A549 (cell line): ENCODE results near the gene ERMN. TPM values are rescaled to one million over a fixed set of nuclear protein-coding genes. Genes with fewer than 3 reads are reported as not detected.

Experiments used
- ATAC-seq, 2 experiments: fragments of 200-7000 bp in 1 of 2; fragments of >200 bp in 1 of 2; cut with Nextera tagmentation in 1 of 2; cut with Tn5 transposase in 1 of 2; 3 replicates each; pipeline versions ENCODE4 v1.8.0 to v1.9.1; 2018 to 2020; ENCODE audit warnings: mild to moderate bottlenecking in 1 of 2, moderate library complexity in 1 of 2
- CTCF ChIA-PET: fragments of 300-600 bp; sonication (Branson Sonifier 250); formaldehyde crosslinking; extraction: SDS; loops from one replicate; lab custom pipeline; 2021; ENCODE audit warnings: antibody characterized with exemption, inconsistent platforms; lab: Yijun Ruan, JAX
- POLR2A ChIA-PET: fragments of 350-600 bp; formaldehyde crosslinking; extraction: SDS; loops from one replicate; lab custom pipeline; 2021; ENCODE audit warnings: antibody characterized with exemption, inconsistent platforms; lab: Yijun Ruan, JAX
- DNase-seq, 2 experiments: peaks; one replicate each; pipeline versions ENCODE4 v3.0.0 to v3.0.0-alpha.2; 2011 to 2016; ENCODE audit warnings: low read depth in 1 of 2, low spot score in 1 of 2
- FAIRE-seq: peaks from 2 replicates; lab custom pipeline; 2011; peaks lifted over from hg19 to GRCh38; lab: Jason Lieb, UNC
- H3K27ac ChIP-seq, 2 experiments: fragments of >200 bp; sonication (Bioruptor Twin); formaldehyde crosslinking; 3 replicates each; pipeline ENCODE4 v1.5.1; 2016 to 2017
- H3K4me1 ChIP-seq: fragments of >200 bp; sonication (Bioruptor Twin); formaldehyde crosslinking; 3 replicates; pipeline ENCODE4 v1.6.1; 2016
- H3K4me2 ChIP-seq: fragments of >200 bp; sonication (Bioruptor Twin); formaldehyde crosslinking; 3 replicates; pipeline ENCODE4 v1.6.1; 2016
- H3K4me3 ChIP-seq: fragments of >200 bp; sonication (Bioruptor Twin); formaldehyde crosslinking; 3 replicates; pipeline ENCODE4 v1.5.1; 2016
- H3K9me3 ChIP-seq: fragments of >200 bp; sonication (Bioruptor Twin); formaldehyde crosslinking; 3 replicates; pipeline ENCODE4 v1.6.1; 2016
- CBX8 ChIP-seq: fragments of 200-600 bp; sonication (generic); IDR thresholded peaks from 2 replicates; pipeline ENCODE4 v1.6.1; 2016
- CEBPB ChIP-seq, 2 experiments: fragments of >200 bp in 1 of 2; sonication (Bioruptor Twin) in 1 of 2; formaldehyde crosslinking in 1 of 2; IDR thresholded peaks; 2 replicates each; pipeline ENCODE4 v1.6.1; 2012 to 2016
- CHD4 ChIP-seq: fragments of 200-600 bp; sonication (generic); IDR thresholded peaks from 2 replicates; pipeline ENCODE4 v1.6.1; 2016; ENCODE audit warnings: antibody characterized with exemption, mild to moderate bottlenecking, borderline replicate concordance
- ELK1 ChIP-seq: fragments of 150-350 bp; IDR thresholded peaks from 2 replicates; pipeline ENCODE4 v1.6.1; 2014; ENCODE audit warnings: low read depth, mild to moderate bottlenecking, low read length
- EP300 ChIP-seq, 2 experiments: fragments of >200 bp; sonication (Bioruptor Twin); formaldehyde crosslinking; IDR thresholded peaks; 2 replicates in 1 of 2; 3 replicates in 1 of 2; pipeline ENCODE4 v1.6.1; 2016 to 2017
- FOSL2 ChIP-seq, 2 experiments: fragments of 450-650 bp in 1 of 2; fragments of >200 bp in 1 of 2; sonication (Bioruptor Twin) in 1 of 2; formaldehyde crosslinking; IDR thresholded peaks; 2 replicates each; pipeline versions ENCODE4 v1.5.0 to v1.6.1; 2016 to 2020; ENCODE audit warnings: mild to moderate bottlenecking in 1 of 2, moderate library complexity in 1 of 2
- FOXS1 ChIP-seq: fragments of 250-450 bp; sonication (Bioruptor Pico); IDR thresholded peaks from 2 replicates; pipeline ENCODE4 v1.5.0; 2020; ENCODE audit warnings: mild to moderate bottlenecking, moderate library complexity
- HOXB13 ChIP-seq: fragments of 250-450 bp; sonication (Bioruptor Pico); IDR thresholded peaks from 2 replicates; pipeline ENCODE4 v1.5.0; 2020; ENCODE audit warnings: low read depth, mild to moderate bottlenecking, moderate library complexity
- JUN ChIP-seq, 2 experiments: fragments of >200 bp; sonication (Bioruptor Twin); formaldehyde crosslinking; IDR thresholded peaks; 2 replicates in 1 of 2; 3 replicates in 1 of 2; pipeline ENCODE4 v1.6.1; 2016 to 2017
- KDM5A ChIP-seq: fragments of 200-600 bp; sonication (generic); IDR thresholded peaks from 2 replicates; pipeline ENCODE4 v1.6.1; 2016; ENCODE audit warnings: antibody characterized with exemption, mild to moderate bottlenecking
- MAFK ChIP-seq: fragments of 450-650 bp; IDR thresholded peaks from 2 replicates; pipeline ENCODE4 v1.6.1; 2014; ENCODE audit not compliant: partially characterized antibody
- MAX ChIP-seq: IDR thresholded peaks from 2 replicates; pipeline ENCODE4 v1.6.1; 2012
- RAD21 ChIP-seq, 2 experiments: fragments of >200 bp in 1 of 2; sonication (Bioruptor Twin) in 1 of 2; formaldehyde crosslinking in 1 of 2; IDR thresholded peaks in 1 of 2; conservative IDR thresholded peaks in 1 of 2; 2 replicates in 1 of 2; 3 replicates in 1 of 2; pipeline ENCODE4 v1.6.1; 2012 to 2018; ENCODE audit warnings: inconsistent platforms in 1 of 2
- SMC3 ChIP-seq: fragments of >200 bp; sonication (Bioruptor Twin); formaldehyde crosslinking; IDR thresholded peaks from 3 replicates; pipeline ENCODE4 v1.6.1; 2018; ENCODE audit warnings: inconsistent platforms
- SREBF2 ChIP-seq: fragments of 450-650 bp; IDR thresholded peaks from 2 replicates; pipeline ENCODE4 v1.6.1; 2014; ENCODE audit warnings: mild to moderate bottlenecking, moderate library complexity
- TFCP2L1 ChIP-seq: fragments of 250-450 bp; sonication (Bioruptor Pico); IDR thresholded peaks from 2 replicates; pipeline ENCODE4 v1.5.0; 2021; ENCODE audit warnings: mild to moderate bottlenecking
- TP53 ChIP-seq: fragments of 250-450 bp; sonication (Bioruptor Pico); IDR thresholded peaks from 2 replicates; pipeline ENCODE4 v1.5.0; 2021; ENCODE audit warnings: mild to moderate bottlenecking, moderate library complexity
- ZNF302 ChIP-seq: fragments of 250-450 bp; sonication (Bioruptor Pico); IDR thresholded peaks from 2 replicates; pipeline ENCODE4 v1.9.0; 2021; ENCODE audit warnings: inconsistent platforms, mild to moderate bottlenecking, moderate library complexity
- ZSCAN20 ChIP-seq: fragments of 250-450 bp; sonication (Bioruptor Pico); IDR thresholded peaks from 2 replicates; pipeline ENCODE4 v1.8.0; 2022; ENCODE audit warnings: mild to moderate bottlenecking, moderate library complexity
- WGBS: methylation state at CpG from one replicate; pipeline ENCODE4 v1.1.6; 2017; ENCODE audit errors: missing lambda C conversion rate; 5-methylcytosine and 5-hydroxymethylcytosine counted together
- polyA plus RNA-seq, 4 experiments: library from polyadenylated mRNA; depleted of rRNA in 3 of 4; stranded (reverse); fragments of >200 nt; fragmentation: RNase III in 1 of 4; extraction: RNeasy Plus Mini Kit Qiagen cat#74134 plus additional on column Dnase treatment in 1 of 4; gene quantifications; 2 replicates in 3 of 4; 3 replicates in 1 of 4; pipeline ENCODE4 v1.2.3, GENCODE V29; 2011 to 2017
- TF ChIP-seq, protein P1 (sequence below): fragments of >200 bp; sonication (Bioruptor Twin); formaldehyde crosslinking; IDR thresholded peaks from 3 replicates; pipeline ENCODE4 v1.6.1; 2016
- TF ChIP-seq, protein P2 (sequence below): fragments of >200 bp; sonication (Bioruptor Twin); formaldehyde crosslinking; IDR thresholded peaks from 3 replicates; pipeline ENCODE4 v1.5.1; 2016

The ERMN gene
- polyA plus RNA-seq, 2 of the 4 experiments (the other 2 are of a cell fraction): not detected

- TF ChIP-seq, protein P1, sequence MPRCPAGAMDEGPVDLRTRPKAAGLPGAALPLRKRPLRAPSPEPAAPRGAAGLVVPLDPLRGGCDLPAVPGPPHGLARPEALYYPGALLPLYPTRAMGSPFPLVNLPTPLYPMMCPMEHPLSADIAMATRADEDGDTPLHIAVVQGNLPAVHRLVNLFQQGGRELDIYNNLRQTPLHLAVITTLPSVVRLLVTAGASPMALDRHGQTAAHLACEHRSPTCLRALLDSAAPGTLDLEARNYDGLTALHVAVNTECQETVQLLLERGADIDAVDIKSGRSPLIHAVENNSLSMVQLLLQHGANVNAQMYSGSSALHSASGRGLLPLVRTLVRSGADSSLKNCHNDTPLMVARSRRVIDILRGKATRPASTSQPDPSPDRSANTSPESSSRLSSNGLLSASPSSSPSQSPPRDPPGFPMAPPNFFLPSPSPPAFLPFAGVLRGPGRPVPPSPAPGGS: no peak
- no peak for TF ChIP-seq CHD4
- TF ChIP-seq JUN (IDR thresholded peaks at IDR 0.05): no peak
- TF ChIP-seq FOXS1 (CRISPR knock-in tag): no peak
- TF ChIP-seq SREBF2: no peak
- TF ChIP-seq KDM5A: no peak
- TF ChIP-seq, all 56 proteins: peak for 0
Observed at GRCh38 chr2:157304811-157305722, 20.6 kb downstream of the ERMN start (continued).

DNA sequence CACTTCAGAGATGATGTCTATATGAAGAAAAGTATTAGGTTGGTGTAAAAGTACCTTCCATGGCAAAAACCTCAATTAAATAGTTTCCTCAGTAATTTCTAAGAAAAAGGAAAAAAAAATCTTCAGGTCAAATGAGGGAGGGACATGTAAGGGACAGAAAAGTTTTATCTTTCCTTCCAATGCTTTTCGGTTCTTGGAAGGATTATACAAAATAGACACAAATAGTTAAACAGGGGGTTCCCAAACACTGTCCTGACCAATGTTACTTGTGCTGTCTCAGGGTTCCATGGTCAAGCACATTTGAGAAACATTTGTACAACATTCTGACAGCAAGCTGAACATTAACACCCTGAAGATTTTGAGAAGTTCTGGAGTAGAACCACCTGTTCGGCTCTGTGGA lies 22.0 kb downstream of the ERMN start:
- TF ChIP-seq TP53 (CRISPR knock-in tag) (no peak), ZNF302 (CRISPR knock-in tag) (no peak), SREBF2 (no peak), FOSL2 (IDR thresholded peaks at IDR 0.05) (no peak), FOSL2 (CRISPR knock-in tag; IDR thresholded peaks at IDR 0.05) (no peak), MAFK (no peak), HOXB13 (CRISPR knock-in tag) (no peak), CEBPB (IDR thresholded peaks at IDR 0.05) (no peak), ZSCAN20 (CRISPR knock-in tag) (no peak)
- 48% methylated on average over 2 of the region's 2 CpGs for WGBS
- Histone ChIP-seq H3K9me3 (no peaks in the 10 kb centered on the region), H3K4me1 (no peaks in the 10 kb centered on the region), H3K4me2 (no peak overlapping the region), H3K27ac (no peak overlapping the region), H3K4me3 (no peak overlapping the region)
- FAIRE-seq (no peak), ATAC-seq (no peak), DNase-seq (no peak)
- POLR2A ChIA-PET: no interaction called here
- CTCF ChIA-PET: interaction anchor here (0.7 to 10.6 kb wide), 10 partner anchors 8 to 703 kb away, joined by 3 to 101 read pairs (median 7); no protein-coding TSS in a partner anchor

DNA sequence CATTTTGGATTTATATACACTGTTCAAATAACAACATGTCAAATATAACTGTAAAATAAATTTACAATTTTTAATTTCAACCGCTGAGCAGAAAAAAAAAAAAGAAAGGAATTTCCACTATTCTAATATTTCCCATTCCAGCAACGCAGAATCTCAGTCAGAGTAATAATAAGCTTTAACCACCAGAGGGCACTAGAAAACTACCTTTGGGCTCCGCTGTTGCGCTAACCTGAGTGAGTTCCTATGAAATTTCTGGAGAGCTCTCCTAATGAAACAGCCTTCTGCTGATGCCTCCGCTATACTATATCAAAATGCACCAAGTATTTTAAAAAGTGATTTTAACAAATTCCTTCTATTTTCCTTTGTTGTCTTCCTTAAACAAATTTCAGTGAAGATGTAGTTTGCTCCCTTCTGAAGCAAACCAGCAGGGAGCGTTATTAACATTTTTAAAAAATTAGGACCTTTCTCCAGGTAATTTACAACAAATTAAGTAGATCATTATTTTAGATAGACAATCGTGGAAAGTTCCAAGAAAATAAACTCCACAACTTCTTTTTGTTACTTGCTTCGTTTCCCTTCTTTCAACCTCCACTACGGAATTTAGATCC lies 23.0 kb downstream of the ERMN start:
- peak; percentile 79 to 91; a peak in 5 of 6 replicates for ATAC-seq
- POLR2A ChIA-PET: interaction anchor here (0.7 kb wide), 2 partner anchors 28 to 410 kb away, joined by 5 read pairs; no protein-coding TSS in a partner anchor
- Histone ChIP-seq H3K4me2 (0 out of 3 replicates have a peak overlapping the region, but pooled peaks have one; percentile 3), H3K4me1 (no peaks in the 10 kb centered on the region), H3K9me3 (no peaks in the 10 kb centered on the region), H3K4me3 (no peak overlapping the region), H3K27ac (no peak overlapping the region)
- TF ChIP-seq CBX8 (no peak; the same call in 1 of the 2 replicates), TFCP2L1 (CRISPR knock-in tag) (no peak), JUN (IDR thresholded peaks at IDR 0.05) (no peak), CEBPB (IDR thresholded peaks at IDR 0.05) (0 out of 4 replicates have a peak, but pooled peaks of 1 of the 2 experiments have one; percentile 22), RAD21 (conservative IDR thresholded peaks at IDR 0.05 in 1 of 2, IDR thresholded peaks at IDR 0.05 in 1 of 2) (peak; percentile 82 to 91), ELK1 (no peak), SMC3 (peak; percentile 82), EP300 (IDR thresholded peaks at IDR 0.05) (no peak), MAX (no peak)
- TF ChIP-seq, protein P2, sequence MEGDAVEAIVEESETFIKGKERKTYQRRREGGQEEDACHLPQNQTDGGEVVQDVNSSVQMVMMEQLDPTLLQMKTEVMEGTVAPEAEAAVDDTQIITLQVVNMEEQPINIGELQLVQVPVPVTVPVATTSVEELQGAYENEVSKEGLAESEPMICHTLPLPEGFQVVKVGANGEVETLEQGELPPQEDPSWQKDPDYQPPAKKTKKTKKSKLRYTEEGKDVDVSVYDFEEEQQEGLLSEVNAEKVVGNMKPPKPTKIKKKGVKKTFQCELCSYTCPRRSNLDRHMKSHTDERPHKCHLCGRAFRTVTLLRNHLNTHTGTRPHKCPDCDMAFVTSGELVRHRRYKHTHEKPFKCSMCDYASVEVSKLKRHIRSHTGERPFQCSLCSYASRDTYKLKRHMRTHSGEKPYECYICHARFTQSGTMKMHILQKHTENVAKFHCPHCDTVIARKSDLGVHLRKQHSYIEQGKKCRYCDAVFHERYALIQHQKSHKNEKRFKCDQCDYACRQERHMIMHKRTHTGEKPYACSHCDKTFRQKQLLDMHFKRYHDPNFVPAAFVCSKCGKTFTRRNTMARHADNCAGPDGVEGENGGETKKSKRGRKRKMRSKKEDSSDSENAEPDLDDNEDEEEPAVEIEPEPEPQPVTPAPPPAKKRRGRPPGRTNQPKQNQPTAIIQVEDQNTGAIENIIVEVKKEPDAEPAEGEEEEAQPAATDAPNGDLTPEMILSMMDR: peak; percentile 93
- DNase-seq: peak; percentile 31 to 44
- CTCF ChIA-PET: interaction anchor here (0.6 to 10.6 kb wide), 37 partner anchors 9 to 1451 kb away, joined by 3 to 101 read pairs (median 4); no protein-coding TSS in a partner anchor
- 33% methylated on average over 9 of the region's 9 CpGs for WGBS
- peak; percentile 46 for FAIRE-seq
